Globus pallidus (tissue), 1 donor: Measurements from ENCODE around the gene TRIM16.
"Not testable (repeated sequence)": the region's sequence is repeated elsewhere in the genome, so short reads cannot be mapped to it uniquely, and the experiment has no call there.

ENCODE experiments used
- DNase-seq: peaks from one replicate; pipeline ENCODE4 v3.0.0-alpha.2; 2015; ENCODE audit warnings: low spot score

Gene TRIM16

GRCh38 chr17:15658296-15658695 lies 25.8 kb downstream of the TRIM16 start:
- no peak for DNase-seq

- no peak for DNase-seq
Measured at GRCh38 chr17:15657868-15658267, 26.2 kb downstream of the TRIM16 start.

GRCh38 chr17:15654886-15655561 lies 29.1 kb downstream of the TRIM16 start:
- DNase-seq: no peak

- not testable (repeated sequence) for DNase-seq
Measured at GRCh38 chr17:15654401-15654800, 29.7 kb downstream of the TRIM16 start.

- DNase-seq: no peak
Measured at GRCh38 chr17:15652960-15653359, 31.2 kb downstream of the TRIM16 start.

GRCh38 chr17:15651583-15652110 lies 32.5 kb downstream of the TRIM16 start:
- peak; percentile 78 for DNase-seq

GRCh38 chr17:15650741-15651582 lies 33.1 kb downstream of the TRIM16 start:
- peak; percentile 17 for DNase-seq

GRCh38 chr17:15649861-15650421 lies 34.2 kb downstream of the TRIM16 start:
- DNase-seq: peak; percentile 19

- no peak for DNase-seq
Measured at GRCh38 chr17:15648386-15648785, 35.7 kb downstream of the TRIM16 start.

GRCh38 chr17:15645942-15646312 lies 38.2 kb downstream of the TRIM16 start:
- DNase-seq: not testable (repeated sequence)

GRCh38 chr17:15645099-15645941 lies 38.8 kb downstream of the TRIM16 start:
- not testable (repeated sequence) for DNase-seq

- DNase-seq: not testable (repeated sequence)
Measured at GRCh38 chr17:15642505-15643251, 41.4 kb downstream of the TRIM16 start.

- DNase-seq: not testable (repeated sequence)
Measured at GRCh38 chr17:15642014-15642413, 42.1 kb downstream of the TRIM16 start.

GRCh38 chr17:15630930-15631453 lies 53.1 kb downstream of the TRIM16 start:
- DNase-seq: not testable (repeated sequence)

GRCh38 chr17:15629991-15630390 lies 54.1 kb downstream of the TRIM16 start:
- not testable (repeated sequence) for DNase-seq

- DNase-seq: not testable (repeated sequence)
Measured at GRCh38 chr17:15623661-15624209, 60.4 kb downstream of the TRIM16 start.

- not testable (repeated sequence) for DNase-seq
Measured at GRCh38 chr17:15623255-15623654, 60.9 kb downstream of the TRIM16 start.

GRCh38 chr17:15622124-15622523 lies 62.0 kb downstream of the TRIM16 start:
- DNase-seq: not testable (repeated sequence)

GRCh38 chr17:15619331-15620058 lies 64.6 kb downstream of the TRIM16 start, which contains the start of gene FBXW10B:
Gene FBXW10B, minus strand, starts transcription at chr17:15619704. Its CDS starts 192 bp downstream, at chr17:15619512.
- peak; percentile 16 for DNase-seq
